ENCODE measurements around the gene TMEM79. TPM values are rescaled to one million over a fixed set of nuclear protein-coding genes. Genes with fewer than 3 reads are reported as not detected.

Gene TMEM79
- total RNA-seq, 1 experiment from 2014 or later, result 10.7 TPM

DNA sequence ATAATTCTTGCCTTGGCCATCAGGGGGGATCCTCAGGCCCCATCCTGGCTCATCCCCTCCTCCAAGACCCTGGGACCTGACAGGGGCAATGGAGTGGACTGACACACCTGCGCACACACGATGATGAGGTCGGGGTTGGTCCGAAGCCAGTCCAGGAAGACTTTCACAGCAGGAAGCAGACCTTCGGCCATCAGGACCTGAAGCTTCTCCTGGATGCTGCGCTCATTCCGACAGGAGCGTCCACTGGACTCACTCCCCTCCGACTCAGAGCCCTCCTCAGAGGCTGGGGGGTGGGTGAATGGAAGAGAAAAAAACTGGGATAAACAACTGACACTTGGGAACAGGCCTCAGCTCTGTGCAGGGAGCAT, 20.9 kb upstream of the TMEM79 start:
- no peaks in the 10 kb centered on the region for H3K27me3 ChIP-seq (replicated peaks; ENCODE audit: control insufficient read depth, insufficient read depth, low read length)
- peaks cover 88% of the 10 kb centered on the region for H3K36me3 Mint-ChIP-seq (ENCODE audit: insufficient read depth, unreplicated experiment)
- H3K27ac Mint-ChIP-seq (ENCODE audit: unreplicated experiment), result no peak overlapping the region
- H3K36me3 ChIP-seq (ENCODE audit: control insufficient read depth, insufficient read depth, low read length), result peaks cover 17% of the 10 kb centered on the region
- H3K4me3 Mint-ChIP-seq (ENCODE audit: unreplicated experiment), result no peak overlapping the region
- no TSS peak for BruUV-seq (replicated peaks)
- intact Hi-C loops (cut with micrococcal nuclease; ENCODE audit: unreplicated experiment), result no loop called here
- POLR2A ChIA-PET, result no interaction called here
- H3K4me1 Mint-ChIP-seq (ENCODE audit: low read depth, unreplicated experiment), result no peaks in the 10 kb centered on the region
- TF ChIP-seq, protein P1, sequence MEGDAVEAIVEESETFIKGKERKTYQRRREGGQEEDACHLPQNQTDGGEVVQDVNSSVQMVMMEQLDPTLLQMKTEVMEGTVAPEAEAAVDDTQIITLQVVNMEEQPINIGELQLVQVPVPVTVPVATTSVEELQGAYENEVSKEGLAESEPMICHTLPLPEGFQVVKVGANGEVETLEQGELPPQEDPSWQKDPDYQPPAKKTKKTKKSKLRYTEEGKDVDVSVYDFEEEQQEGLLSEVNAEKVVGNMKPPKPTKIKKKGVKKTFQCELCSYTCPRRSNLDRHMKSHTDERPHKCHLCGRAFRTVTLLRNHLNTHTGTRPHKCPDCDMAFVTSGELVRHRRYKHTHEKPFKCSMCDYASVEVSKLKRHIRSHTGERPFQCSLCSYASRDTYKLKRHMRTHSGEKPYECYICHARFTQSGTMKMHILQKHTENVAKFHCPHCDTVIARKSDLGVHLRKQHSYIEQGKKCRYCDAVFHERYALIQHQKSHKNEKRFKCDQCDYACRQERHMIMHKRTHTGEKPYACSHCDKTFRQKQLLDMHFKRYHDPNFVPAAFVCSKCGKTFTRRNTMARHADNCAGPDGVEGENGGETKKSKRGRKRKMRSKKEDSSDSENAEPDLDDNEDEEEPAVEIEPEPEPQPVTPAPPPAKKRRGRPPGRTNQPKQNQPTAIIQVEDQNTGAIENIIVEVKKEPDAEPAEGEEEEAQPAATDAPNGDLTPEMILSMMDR (IDR thresholded peaks at IDR 0.05; ENCODE audit: insufficient read depth in 1 of 2, low read depth in 1 of 2, low read length in 1 of 2, severe bottlenecking in 1 of 2, unreplicated experiment in 1 of 2), result no peak
- H3K9me3 ChIP-seq, result no peaks in the 10 kb centered on the region
- no peaks in the 10 kb centered on the region for H3K4me1 ChIP-seq
- CTCF ChIA-PET, result no interaction called here
- no peak for DNase-seq
- no peak overlapping the region for H3K4me3 ChIP-seq (ENCODE audit: low read depth, low read length)
- H3K27me3 Mint-ChIP-seq (ENCODE audit: insufficient read depth, unreplicated experiment), result no peaks in the 10 kb centered on the region
- no peaks in the 10 kb centered on the region for H3K9me3 Mint-ChIP-seq (ENCODE audit: unreplicated experiment)

DNA sequence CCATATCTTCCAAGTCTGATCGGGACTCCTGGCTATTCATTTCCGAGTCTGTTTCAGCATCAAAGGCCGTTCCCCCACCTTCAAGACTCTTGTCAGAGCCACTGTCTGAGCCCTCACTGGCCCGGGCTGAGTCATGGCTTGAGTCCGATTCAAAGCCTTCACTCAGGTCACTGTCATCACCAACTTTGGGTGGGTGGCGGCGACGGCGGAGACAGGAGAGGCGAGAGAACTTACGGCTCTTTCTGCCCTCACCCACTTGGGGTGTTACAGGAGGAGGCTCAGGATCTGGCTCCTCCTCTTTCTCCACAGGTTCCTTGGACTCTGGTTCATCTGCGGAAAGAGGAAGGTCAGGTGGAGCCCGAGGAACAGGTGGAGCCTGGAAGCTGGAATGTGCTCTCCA, 18.1 kb upstream of the TMEM79 start:
- Mint-ChIP-seq H3K4me1 (ENCODE audit: low read depth, unreplicated experiment) (no peaks in the 10 kb centered on the region), H3K27me3 (ENCODE audit: insufficient read depth, unreplicated experiment) (no peaks in the 10 kb centered on the region), H3K36me3 (ENCODE audit: insufficient read depth, unreplicated experiment) (peaks cover 88% of the 10 kb centered on the region), H3K9me3 (ENCODE audit: unreplicated experiment) (no peaks in the 10 kb centered on the region), H3K27ac (ENCODE audit: unreplicated experiment) (no peak overlapping the region), H3K4me3 (ENCODE audit: unreplicated experiment) (no peak overlapping the region)
- DNase-seq, result no peak
- BruUV-seq (replicated peaks), result TSS peak; percentile 62
- Histone ChIP-seq H3K9me3 (no peaks in the 10 kb centered on the region), H3K27me3 (replicated peaks; ENCODE audit: control insufficient read depth, insufficient read depth, low read length) (no peaks in the 10 kb centered on the region), H3K4me1 (no peaks in the 10 kb centered on the region), H3K36me3 (ENCODE audit: control insufficient read depth, insufficient read depth, low read length) (peaks cover 9% of the 10 kb centered on the region), H3K4me3 (ENCODE audit: low read depth, low read length) (no peak overlapping the region)
- CTCF ChIA-PET, result no interaction called here
- POLR2A ChIA-PET, result no interaction called here
- TF ChIP-seq, protein P1 (IDR thresholded peaks at IDR 0.05; ENCODE audit: insufficient read depth in 1 of 2, low read depth in 1 of 2, low read length in 1 of 2, severe bottlenecking in 1 of 2, unreplicated experiment in 1 of 2), result no peak
- intact Hi-C loops (cut with micrococcal nuclease; ENCODE audit: unreplicated experiment), result no loop called here

DNA sequence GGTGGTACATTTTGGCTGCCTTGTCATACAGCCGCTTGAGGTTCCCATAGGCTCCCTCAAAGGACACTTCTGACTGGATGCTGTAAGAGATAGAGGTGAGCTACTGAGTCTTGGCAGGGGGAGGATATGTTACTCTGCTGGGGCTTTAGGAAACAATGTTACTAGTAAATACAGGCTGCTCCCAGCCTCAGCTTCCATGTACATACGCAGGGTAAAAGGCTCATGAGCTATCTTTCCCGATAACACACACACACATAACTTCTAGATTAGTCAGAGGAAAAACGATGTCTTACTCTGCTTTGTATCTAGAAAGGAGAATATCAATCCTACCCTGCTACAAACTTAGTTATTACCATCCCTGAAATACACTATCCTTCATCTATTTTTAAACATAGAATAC, 15.8 kb upstream of the TMEM79 start:
- H3K27me3 Mint-ChIP-seq (ENCODE audit: insufficient read depth, unreplicated experiment), result no peaks in the 10 kb centered on the region
- Histone ChIP-seq H3K27me3 (replicated peaks; ENCODE audit: control insufficient read depth, insufficient read depth, low read length) (no peaks in the 10 kb centered on the region), H3K36me3 (ENCODE audit: control insufficient read depth, insufficient read depth, low read length) (peaks cover 9% of the 10 kb centered on the region), H3K4me1 (no peaks in the 10 kb centered on the region), H3K4me3 (ENCODE audit: low read depth, low read length) (no peak overlapping the region), H3K9me3 (no peaks in the 10 kb centered on the region)
- BruUV-seq (replicated peaks), result no TSS peak
- H3K36me3 Mint-ChIP-seq (ENCODE audit: insufficient read depth, unreplicated experiment), result peaks cover 96% of the 10 kb centered on the region
- DNase-seq, result no peak
- no peak overlapping the region for H3K4me3 Mint-ChIP-seq (ENCODE audit: unreplicated experiment)
- no peaks in the 10 kb centered on the region for H3K9me3 Mint-ChIP-seq (ENCODE audit: unreplicated experiment)
- CTCF ChIA-PET, result no interaction called here
- H3K27ac Mint-ChIP-seq (ENCODE audit: unreplicated experiment), result no peak overlapping the region
- POLR2A ChIA-PET, result no interaction called here
- TF ChIP-seq, protein P1 (IDR thresholded peaks at IDR 0.05; ENCODE audit: insufficient read depth in 1 of 2, low read depth in 1 of 2, low read length in 1 of 2, severe bottlenecking in 1 of 2, unreplicated experiment in 1 of 2), result no peak
- no peaks in the 10 kb centered on the region for H3K4me1 Mint-ChIP-seq (ENCODE audit: low read depth, unreplicated experiment)
- intact Hi-C loops (cut with micrococcal nuclease; ENCODE audit: unreplicated experiment), result no loop called here
